ENCODE results near the gene DAGLA.

DAGLA gene

DNA sequence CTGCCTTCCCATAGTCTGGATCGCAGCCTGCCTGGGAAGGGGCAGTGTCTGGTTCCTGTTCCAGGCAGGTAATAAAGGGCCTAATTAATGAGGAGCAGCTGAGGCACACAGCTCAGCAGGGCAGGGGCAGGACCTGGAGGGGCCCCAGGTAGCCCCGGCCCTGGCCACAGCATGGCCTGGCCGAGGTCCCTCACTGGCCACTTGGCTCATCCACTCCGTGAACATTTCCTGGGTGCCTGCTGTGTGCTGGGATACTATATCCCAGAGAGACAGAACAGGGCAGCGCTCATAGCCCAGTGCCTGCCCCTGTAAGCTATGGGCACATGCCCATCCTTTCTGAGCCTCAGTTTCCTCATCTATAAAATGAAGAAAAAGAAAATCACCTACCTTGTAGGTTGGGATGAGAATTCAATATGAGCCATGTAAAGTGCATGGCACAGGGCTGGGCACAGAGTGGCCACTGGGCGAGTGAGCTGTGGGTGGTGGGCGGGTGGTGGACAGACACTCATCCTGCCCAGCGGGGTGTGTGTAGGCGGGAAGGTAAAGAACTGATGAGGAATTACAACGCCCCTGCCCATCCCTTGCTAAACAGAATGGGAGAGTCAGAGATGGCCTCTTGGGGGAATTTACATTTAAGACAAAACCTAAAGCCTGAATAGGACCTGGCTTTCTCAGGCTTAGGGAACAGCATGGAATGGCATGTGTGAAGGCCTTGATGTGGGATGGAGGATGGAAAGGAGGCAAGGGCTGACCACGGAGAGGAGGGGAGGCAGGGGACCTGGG lies 81.4 kb downstream of the DAGLA start:
- Histone ChIP-seq H3K27ac (ENCODE audit: low read length) (no peak overlapping the region), H3K4me1 (ENCODE audit: low read length) (no peaks in the 10 kb centered on the region), H3K9me2 (replicated peaks; ENCODE audit: insufficient read depth, low read length) (no peaks in the 10 kb centered on the region), H3K36me3 (replicated peaks; ENCODE audit: insufficient read depth, low read length) (no peaks in the 10 kb centered on the region), H3K27me3 (replicated peaks; ENCODE audit: insufficient read depth, low read length) (peaks cover 86% of the 10 kb centered on the region), H2AFZ (ENCODE audit: low read length) (no peak overlapping the region), H4K20me1 (ENCODE audit: insufficient read depth, low read length) (no peaks in the 10 kb centered on the region), H3F3A (ENCODE audit: insufficient read depth, low read length) (no peaks in the 10 kb centered on the region), H3K79me2 (ENCODE audit: low read length) (no peaks in the 10 kb centered on the region), H3K4me3 (ENCODE audit: low read length) (no peak overlapping the region), H3K9ac (ENCODE audit: low read length) (no peak overlapping the region), H3K9me3 (replicated peaks; ENCODE audit: insufficient read depth, low read length) (no peaks in the 10 kb centered on the region), H3K4me2 (ENCODE audit: low read depth, low read length) (no peak overlapping the region)
- no peak for TF ChIP-seq EZH2 (optimal IDR thresholded peaks at IDR 0.05; ENCODE audit: low read depth, low read length)
- TF ChIP-seq, protein P1, sequence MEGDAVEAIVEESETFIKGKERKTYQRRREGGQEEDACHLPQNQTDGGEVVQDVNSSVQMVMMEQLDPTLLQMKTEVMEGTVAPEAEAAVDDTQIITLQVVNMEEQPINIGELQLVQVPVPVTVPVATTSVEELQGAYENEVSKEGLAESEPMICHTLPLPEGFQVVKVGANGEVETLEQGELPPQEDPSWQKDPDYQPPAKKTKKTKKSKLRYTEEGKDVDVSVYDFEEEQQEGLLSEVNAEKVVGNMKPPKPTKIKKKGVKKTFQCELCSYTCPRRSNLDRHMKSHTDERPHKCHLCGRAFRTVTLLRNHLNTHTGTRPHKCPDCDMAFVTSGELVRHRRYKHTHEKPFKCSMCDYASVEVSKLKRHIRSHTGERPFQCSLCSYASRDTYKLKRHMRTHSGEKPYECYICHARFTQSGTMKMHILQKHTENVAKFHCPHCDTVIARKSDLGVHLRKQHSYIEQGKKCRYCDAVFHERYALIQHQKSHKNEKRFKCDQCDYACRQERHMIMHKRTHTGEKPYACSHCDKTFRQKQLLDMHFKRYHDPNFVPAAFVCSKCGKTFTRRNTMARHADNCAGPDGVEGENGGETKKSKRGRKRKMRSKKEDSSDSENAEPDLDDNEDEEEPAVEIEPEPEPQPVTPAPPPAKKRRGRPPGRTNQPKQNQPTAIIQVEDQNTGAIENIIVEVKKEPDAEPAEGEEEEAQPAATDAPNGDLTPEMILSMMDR (IDR thresholded peaks at IDR 0.05; ENCODE audit: low read length), result no peak
- no peak for TF ChIP-seq EZH2phosphoT487 (IDR thresholded peaks at IDR 0.05; ENCODE audit: low read length)
- DNase-seq, result no peak

DNA sequence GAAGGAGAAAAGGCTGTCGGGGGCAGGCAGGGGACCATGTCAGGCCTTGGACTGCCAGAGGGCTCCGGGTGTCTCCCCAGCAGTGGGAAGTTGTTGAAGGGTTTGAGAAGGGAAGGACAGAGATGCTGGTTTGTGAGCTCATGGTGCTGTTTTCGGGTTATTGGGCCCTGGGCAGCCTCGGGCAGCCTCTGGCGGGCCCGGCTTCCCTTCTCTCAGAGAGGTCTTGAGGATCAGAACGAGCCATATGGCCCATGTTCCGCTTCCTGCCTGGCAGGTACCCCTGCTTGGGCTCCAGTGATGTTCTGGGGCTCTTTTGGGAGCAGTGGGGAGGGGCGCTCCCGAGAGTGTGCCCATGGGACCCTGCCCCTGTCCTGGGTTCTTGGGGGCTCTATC lies 82.0 kb downstream of the DAGLA start:
- Histone ChIP-seq H3K36me3 (replicated peaks; ENCODE audit: insufficient read depth, low read length) (no peaks in the 10 kb centered on the region), H4K20me1 (ENCODE audit: insufficient read depth, low read length) (no peaks in the 10 kb centered on the region), H3K4me2 (ENCODE audit: low read depth, low read length) (no peak overlapping the region), H2AFZ (ENCODE audit: low read length) (no peak overlapping the region), H3K4me3 (ENCODE audit: low read length) (no peak overlapping the region), H3K9me2 (replicated peaks; ENCODE audit: insufficient read depth, low read length) (no peaks in the 10 kb centered on the region), H3K27ac (ENCODE audit: low read length) (no peak overlapping the region), H3F3A (ENCODE audit: insufficient read depth, low read length) (no peaks in the 10 kb centered on the region), H3K9ac (ENCODE audit: low read length) (no peak overlapping the region), H3K4me1 (ENCODE audit: low read length) (no peaks in the 10 kb centered on the region), H3K79me2 (ENCODE audit: low read length) (no peaks in the 10 kb centered on the region), H3K27me3 (replicated peaks; ENCODE audit: insufficient read depth, low read length) (peaks cover 82% of the 10 kb centered on the region), H3K9me3 (replicated peaks; ENCODE audit: insufficient read depth, low read length) (no peaks in the 10 kb centered on the region)
- no peak for DNase-seq
- TF ChIP-seq, protein P1 (IDR thresholded peaks at IDR 0.05; ENCODE audit: low read length), result no peak
- no peak for TF ChIP-seq EZH2phosphoT487 (IDR thresholded peaks at IDR 0.05; ENCODE audit: low read length)
- no peak for TF ChIP-seq EZH2 (optimal IDR thresholded peaks at IDR 0.05; ENCODE audit: low read depth, low read length)

DNA sequence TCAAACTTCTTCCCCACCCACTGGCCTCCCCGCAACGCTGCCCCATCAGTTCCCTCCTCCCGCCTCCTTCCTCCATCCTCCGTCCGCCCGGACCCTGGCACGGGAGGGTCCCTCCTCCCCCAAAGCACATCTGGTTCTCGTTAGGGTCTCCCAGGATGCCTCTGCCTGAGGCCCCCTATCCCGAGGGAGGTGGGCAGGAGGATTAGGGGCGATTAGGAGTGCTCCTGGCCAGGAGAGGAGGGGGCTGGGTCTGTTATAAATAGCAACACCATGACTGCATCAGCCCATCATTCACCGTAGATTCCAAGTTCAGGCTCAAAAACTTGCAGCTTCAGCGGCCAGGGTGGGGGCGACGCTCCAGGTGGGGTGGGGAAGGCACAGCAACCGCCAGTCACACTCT lies 82.6 kb downstream of the DAGLA start:
- Histone ChIP-seq H3K9me2 (replicated peaks; ENCODE audit: insufficient read depth, low read length) (no peaks in the 10 kb centered on the region), H3K4me1 (ENCODE audit: low read length) (no peaks in the 10 kb centered on the region), H2AFZ (ENCODE audit: low read length) (no peak overlapping the region), H3K9me3 (replicated peaks; ENCODE audit: insufficient read depth, low read length) (no peaks in the 10 kb centered on the region), H3K9ac (ENCODE audit: low read length) (no peak overlapping the region), H3K36me3 (replicated peaks; ENCODE audit: insufficient read depth, low read length) (no peaks in the 10 kb centered on the region), H3K79me2 (ENCODE audit: low read length) (no peaks in the 10 kb centered on the region), H3K27ac (ENCODE audit: low read length) (no peak overlapping the region), H3K27me3 (replicated peaks; ENCODE audit: insufficient read depth, low read length) (peaks cover 76% of the 10 kb centered on the region), H3F3A (ENCODE audit: insufficient read depth, low read length) (no peaks in the 10 kb centered on the region), H3K4me3 (ENCODE audit: low read length) (no peak overlapping the region), H4K20me1 (ENCODE audit: insufficient read depth, low read length) (no peaks in the 10 kb centered on the region), H3K4me2 (ENCODE audit: low read depth, low read length) (no peak overlapping the region)
- DNase-seq, result no peak
- TF ChIP-seq EZH2phosphoT487 (IDR thresholded peaks at IDR 0.05; ENCODE audit: low read length) (no peak), EZH2 (optimal IDR thresholded peaks at IDR 0.05; ENCODE audit: low read depth, low read length) (no peak)
- TF ChIP-seq, protein P1 (IDR thresholded peaks at IDR 0.05; ENCODE audit: low read length), result no peak

Data from MM.1S (cell line).